ENCODE results near the gene DDX56. TPM values are rescaled to one million over a fixed set of nuclear protein-coding genes. Genes with fewer than 3 reads are reported as not detected.
"Not testable (repeated sequence)": the region's sequence is repeated elsewhere in the genome, so short reads cannot be mapped to it uniquely, and the experiment has no call there.

DDX56 gene
- total and polyA plus RNA-seq, 2 experiments from 2014 or later, result 65.1 to 70.5 TPM

GRCh38 chr7:44603193-44603592, 29.5 kb upstream of the DDX56 start:
- no peaks in the 10 kb centered on the region for H4K20me1 ChIP-seq (ENCODE audit: insufficient read depth)
- no peak overlapping the region for H3K27ac ChIP-seq
- no peak for TF ChIP-seq EZH2 (IDR thresholded peaks at IDR 0.05; ENCODE audit: insufficient read depth, poor library complexity, severe bottlenecking)
- TF ChIP-seq EZH2phosphoT487 (IDR thresholded peaks at IDR 0.05; ENCODE audit: insufficient read depth, low read depth), result no peak
- H3K4me2 ChIP-seq (ENCODE audit: unreplicated experiment), result no peak overlapping the region
- no peaks in the 10 kb centered on the region for H3K9me2 ChIP-seq (ENCODE audit: insufficient read depth)
- 73 to 80% methylated on average over 6 of the region's 6 CpGs for WGBS, 2 experiments (ENCODE audit: low coverage in 1 of 2, low lambda C conversion rate in 2 of 2, missing lambda C conversion rate in 2 of 2)
- peaks cover 4% of the 10 kb centered on the region; the same call in 1 of the 2 replicates for H3K4me1 ChIP-seq (ENCODE audit: insufficient read depth)
- peaks cover 10% of the 10 kb centered on the region; the same call in 1 of the 2 replicates for H3F3A ChIP-seq (ENCODE audit: insufficient read depth)
- in situ Hi-C loops (cut with MboI), result no loop called here
- no peak for DNase-seq
- H3K9ac ChIP-seq, result no peak overlapping the region
- H2AFZ ChIP-seq, result no peak overlapping the region
- H3K9me3 ChIP-seq (ENCODE audit: low read depth), result no peaks in the 10 kb centered on the region
- H3K79me2 ChIP-seq (ENCODE audit: insufficient read depth), result peaks cover 13% of the 10 kb centered on the region
- no peaks in the 10 kb centered on the region for H3K36me3 ChIP-seq (ENCODE audit: low read depth)
- no peak overlapping the region for H3K4me3 ChIP-seq
- H3K27me3 ChIP-seq (replicated peaks; ENCODE audit: insufficient read depth), result no peaks in the 10 kb centered on the region

- no peak overlapping the region for H3K4me3 ChIP-seq
- DNase-seq, result no peak
- no peak overlapping the region for H2AFZ ChIP-seq
- H3K4me1 ChIP-seq (ENCODE audit: insufficient read depth), result peaks cover 4% of the 10 kb centered on the region; the same call in 1 of the 2 replicates
- no peak for TF ChIP-seq EZH2phosphoT487 (IDR thresholded peaks at IDR 0.05; ENCODE audit: insufficient read depth, low read depth)
- TF ChIP-seq EZH2 (IDR thresholded peaks at IDR 0.05; ENCODE audit: insufficient read depth, poor library complexity, severe bottlenecking), result no peak
- peaks cover 7% of the 10 kb centered on the region for H3K79me2 ChIP-seq (ENCODE audit: insufficient read depth)
- H3K27me3 ChIP-seq (replicated peaks; ENCODE audit: insufficient read depth), result no peaks in the 10 kb centered on the region
- in situ Hi-C loops (cut with MboI), result no loop called here
- no peaks in the 10 kb centered on the region for H3K9me2 ChIP-seq (ENCODE audit: insufficient read depth)
- H3K27ac ChIP-seq, result no peak overlapping the region
- H3K9me3 ChIP-seq (ENCODE audit: low read depth), result no peaks in the 10 kb centered on the region
- H4K20me1 ChIP-seq (ENCODE audit: insufficient read depth), result no peaks in the 10 kb centered on the region
- peaks cover 10% of the 10 kb centered on the region; the same call in 1 of the 2 replicates for H3F3A ChIP-seq (ENCODE audit: insufficient read depth)
- no peaks in the 10 kb centered on the region for H3K36me3 ChIP-seq (ENCODE audit: low read depth)
- no peak overlapping the region for H3K4me2 ChIP-seq (ENCODE audit: unreplicated experiment)
- WGBS, 2 experiments (ENCODE audit: low coverage in 1 of 2, low lambda C conversion rate in 2 of 2, missing lambda C conversion rate in 2 of 2), result 38 to 65% methylated on average over 1 of the region's 1 CpG
- H3K9ac ChIP-seq, result no peak overlapping the region
Measured at GRCh38 chr7:44602576-44602910, 28.8 kb upstream of the DDX56 start.

GRCh38 chr7:44599222-44599621, 25.5 kb upstream of the DDX56 start:
- H3F3A ChIP-seq (ENCODE audit: insufficient read depth), result no peaks in the 10 kb centered on the region
- H3K4me2 ChIP-seq (ENCODE audit: unreplicated experiment), result no peak overlapping the region
- no peak overlapping the region for H3K4me3 ChIP-seq
- in situ Hi-C loops (cut with MboI), result loop anchor here (10.0 to 25.0 kb wide), 2 partner anchors 246 to 513 kb away; partner anchors contain the start of genes H2AZ2 and TBRG4
- H3K9me3 ChIP-seq (ENCODE audit: low read depth), result no peaks in the 10 kb centered on the region
- no peak for DNase-seq
- H2AFZ ChIP-seq, result no peak overlapping the region
- 34 to 38% methylated on average over 3 of the region's 3 CpGs for WGBS, 2 experiments (ENCODE audit: low coverage in 1 of 2, low lambda C conversion rate in 2 of 2, missing lambda C conversion rate in 2 of 2)
- H3K9ac ChIP-seq, result no peak overlapping the region
- H3K9me2 ChIP-seq (ENCODE audit: insufficient read depth), result no peaks in the 10 kb centered on the region
- H3K79me2 ChIP-seq (ENCODE audit: insufficient read depth), result no peaks in the 10 kb centered on the region
- no peaks in the 10 kb centered on the region for H3K4me1 ChIP-seq (ENCODE audit: insufficient read depth)
- H3K36me3 ChIP-seq (ENCODE audit: low read depth), result no peaks in the 10 kb centered on the region
- H4K20me1 ChIP-seq (ENCODE audit: insufficient read depth), result no peaks in the 10 kb centered on the region
- H3K27me3 ChIP-seq (replicated peaks; ENCODE audit: insufficient read depth), result no peaks in the 10 kb centered on the region
- TF ChIP-seq EZH2 (IDR thresholded peaks at IDR 0.05; ENCODE audit: insufficient read depth, poor library complexity, severe bottlenecking), result no peak
- no peak overlapping the region for H3K27ac ChIP-seq

GRCh38 chr7:44597181-44597580, 23.5 kb upstream of the DDX56 start:
- H3K36me3 ChIP-seq (ENCODE audit: low read depth); DNase-seq; H3K27me3 ChIP-seq (replicated peaks; ENCODE audit: insufficient read depth); H3F3A ChIP-seq (ENCODE audit: insufficient read depth); H3K27ac ChIP-seq; H3K4me3 ChIP-seq; H3K9ac ChIP-seq; H3K79me2 ChIP-seq (ENCODE audit: insufficient read depth); H3K9me2 ChIP-seq (ENCODE audit: insufficient read depth); H4K20me1 ChIP-seq (ENCODE audit: insufficient read depth); H2AFZ ChIP-seq; H3K9me3 ChIP-seq (ENCODE audit: low read depth); H3K4me1 ChIP-seq (ENCODE audit: insufficient read depth); H3K4me2 ChIP-seq (ENCODE audit: unreplicated experiment): not testable (repeated sequence)
- 77 to 83% methylated on average over 8 of the region's 8 CpGs for WGBS, 2 experiments (ENCODE audit: low coverage in 1 of 2, low lambda C conversion rate in 2 of 2, missing lambda C conversion rate in 2 of 2)
- in situ Hi-C loops (cut with MboI), result loop anchor here (10.0 to 25.0 kb wide), 2 partner anchors 248 to 515 kb away; partner anchors contain the start of genes H2AZ2 and TBRG4
